Placental pericyte (primary cell): ENCODE measurements around the gene MAGEB5. TPM values are rescaled to one million over a fixed set of nuclear protein-coding genes. Genes with fewer than 3 reads are reported as not detected.

Experiments
- total RNA-seq: library from RNA; depleted of rRNA; stranded (reverse); fragments of >200 nt; gene quantifications from 2 replicates; pipeline ENCODE4 v1.2.3, GENCODE V29; 2012

MAGEB5 gene
- total RNA-seq, result not detected in 2 replicates

GRCh38 chrX:26215869-26216268 is at the start of gene MAGEB5:
Gene MAGEB5 (plus strand): TSS chrX:26216169. CDS start chrX:26217302, 1,133 bp downstream.

DNA sequence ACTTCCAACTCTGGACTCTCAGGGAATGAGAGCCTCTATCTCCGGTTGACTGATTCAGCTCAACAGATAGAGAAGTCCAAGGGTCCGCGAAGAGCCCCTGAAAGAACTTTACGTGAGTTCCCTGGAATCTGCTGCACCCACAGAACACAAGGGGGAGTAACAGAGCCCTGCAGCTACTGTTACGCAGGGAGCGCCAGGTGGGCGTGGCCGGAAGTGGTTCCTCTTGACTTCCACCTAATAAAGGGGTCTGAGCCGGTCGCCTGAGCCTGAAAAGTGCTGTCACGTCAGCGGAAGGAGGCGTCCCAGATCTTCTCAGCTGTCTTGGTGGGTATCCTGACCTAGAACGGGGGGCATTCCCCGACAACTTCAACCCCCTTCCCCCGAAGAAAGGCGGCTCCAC is 23.8 kb upstream of the MAGEB5 start, which contains the start of gene MAGEB6:
TSS of gene MAGEB6 (plus strand) at position 237 of the 400 bp plus-strand sequence. CDS start 1,407 bp downstream, outside the sequence.

Other genes starting within 250 kb of the MAGEB5 start
- gene MAGEB18, start 77.8 kb upstream of the MAGEB5 start, total RNA-seq, result not detected in 2 replicates
- not detected in 2 replicates for gene MAGEB6B, start 55.6 kb upstream of the MAGEB5 start, total RNA-seq
- gene MAGEB6, start 23.7 kb upstream of the MAGEB5 start, total RNA-seq, result not detected in 2 replicates